ENCODE measurements around the gene SSTR4.

Gene SSTR4

DNA sequence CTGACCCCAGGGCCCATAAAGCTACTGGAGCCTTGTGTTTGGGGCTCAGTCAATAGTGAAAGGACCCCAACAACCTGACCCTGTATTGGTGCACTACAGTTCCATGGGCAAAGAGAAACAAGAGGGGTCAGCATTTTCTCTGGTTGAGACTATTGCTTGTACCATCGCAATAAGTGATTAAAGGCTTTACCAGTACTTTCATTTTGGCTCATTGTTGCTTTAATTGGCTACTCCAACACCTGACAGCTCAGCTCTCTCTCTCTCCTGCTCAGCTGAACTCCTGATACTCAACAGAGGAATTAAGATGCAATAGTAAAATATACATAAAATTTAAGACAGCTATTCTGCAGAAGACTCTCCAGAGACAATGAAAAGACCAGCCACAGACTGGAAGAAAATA is 33.2 kb downstream of the SSTR4 start:
- ATAC-seq = no peak

DNA sequence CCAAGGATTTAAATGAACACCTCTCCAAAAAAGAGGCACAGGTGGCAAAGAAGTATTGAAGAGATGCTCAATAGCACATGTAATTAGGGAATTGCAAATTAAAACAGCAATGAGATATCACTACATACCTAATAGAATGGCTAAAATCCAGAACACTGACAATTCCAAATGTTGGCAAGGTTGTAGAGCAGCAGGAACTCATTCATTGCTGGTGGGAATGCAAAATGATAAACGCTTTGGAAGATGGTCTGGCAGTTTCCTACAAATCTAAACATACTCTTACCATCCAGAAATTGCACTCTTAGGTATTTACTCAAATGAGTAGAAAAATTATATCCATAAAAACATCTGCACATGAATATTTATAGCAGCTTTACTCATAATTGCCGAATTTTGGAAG is 34.0 kb downstream of the SSTR4 start:
- ATAC-seq = no peak

DNA sequence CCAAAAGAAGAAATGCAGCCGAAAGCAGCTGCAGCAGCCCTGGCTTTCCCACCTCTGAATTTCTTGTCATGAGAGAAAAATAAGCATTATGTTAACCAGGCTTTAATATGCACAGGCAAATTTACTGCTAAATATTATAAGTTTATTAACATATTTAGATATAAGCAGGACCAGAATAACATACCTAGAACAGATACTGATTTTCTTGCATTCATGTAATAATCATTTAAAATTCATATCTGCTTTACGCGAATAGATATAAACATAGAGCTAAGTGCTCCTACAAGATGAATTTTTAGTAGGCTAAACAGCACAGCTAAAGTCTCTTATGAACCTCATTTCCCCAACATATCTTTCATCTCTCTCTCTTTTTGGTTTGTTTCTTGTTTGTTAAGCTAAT is 36.3 kb downstream of the SSTR4 start:
- no peak for ATAC-seq

DNA sequence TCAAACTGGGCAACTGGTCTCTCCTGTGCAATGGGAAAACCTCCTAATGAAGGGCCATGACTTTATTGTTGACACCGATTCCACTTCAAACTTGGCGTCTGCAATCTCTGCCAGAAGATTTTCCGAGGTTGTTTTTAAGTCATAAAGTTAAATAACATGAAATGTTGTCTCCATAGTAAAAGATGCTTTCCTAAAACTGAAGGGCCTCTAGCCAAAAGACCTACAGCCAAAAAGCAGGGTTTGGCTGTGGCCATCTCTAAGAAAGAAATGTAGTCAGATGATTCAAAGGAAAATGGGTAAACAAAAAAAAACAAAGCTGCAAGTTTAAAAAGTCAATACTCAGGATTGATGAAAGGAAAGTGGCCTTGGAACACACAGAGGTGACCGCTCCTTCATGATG is 36.9 kb downstream of the SSTR4 start:
- no peak for ATAC-seq

DNA sequence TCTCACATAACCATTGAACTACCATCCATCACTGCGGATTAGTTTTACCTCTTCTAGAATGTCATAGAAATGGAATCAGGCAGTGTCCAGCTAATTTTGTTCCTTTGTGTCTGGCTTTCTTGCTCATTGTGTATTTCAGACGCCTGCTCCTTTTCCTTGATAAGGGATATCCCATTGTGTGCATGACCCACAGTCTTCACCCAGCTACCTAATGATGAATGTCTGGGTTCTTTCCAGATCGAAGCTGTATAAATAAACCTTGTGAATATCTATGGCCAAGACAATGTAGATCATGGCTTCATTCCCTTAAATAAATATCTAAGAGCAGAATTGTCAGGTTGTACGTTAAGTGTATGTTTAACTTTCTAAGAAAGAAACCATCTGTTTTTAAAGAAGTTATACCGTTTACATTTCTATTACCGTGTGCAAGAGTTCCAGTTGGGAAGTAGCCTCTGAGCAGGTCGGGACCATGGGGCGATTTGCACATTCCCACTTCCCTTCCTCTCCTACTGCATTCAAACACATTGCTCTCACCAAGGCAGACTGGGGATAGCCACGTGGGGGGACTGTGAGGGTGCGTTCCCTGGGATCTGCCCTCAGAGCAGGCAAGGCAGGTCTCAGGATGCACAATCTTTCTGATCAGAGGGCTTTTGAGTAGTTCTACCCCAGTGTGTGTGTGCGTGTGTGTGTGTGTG is 37.9 kb downstream of the SSTR4 start:
- no peak for ATAC-seq

DNA sequence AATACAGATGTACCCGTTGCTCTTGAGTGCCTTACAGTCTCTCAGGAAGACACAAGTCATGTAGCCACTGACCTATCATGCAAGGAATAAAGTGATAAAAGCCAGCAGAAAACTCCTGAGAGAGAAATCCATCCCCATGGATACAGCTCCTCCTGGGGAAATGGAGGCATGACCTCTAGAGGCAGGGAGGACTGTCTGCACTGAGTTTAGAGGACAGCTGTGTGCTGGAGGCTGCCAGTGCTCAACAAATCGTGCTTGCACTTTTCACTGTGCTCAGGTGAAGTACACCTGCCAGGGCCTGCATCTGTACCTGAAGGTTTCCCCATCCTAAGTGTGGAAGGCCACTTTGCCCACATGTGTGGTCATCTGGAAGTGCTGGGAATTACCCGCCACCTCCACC is 38.9 kb downstream of the SSTR4 start:
- no peak for ATAC-seq

DNA sequence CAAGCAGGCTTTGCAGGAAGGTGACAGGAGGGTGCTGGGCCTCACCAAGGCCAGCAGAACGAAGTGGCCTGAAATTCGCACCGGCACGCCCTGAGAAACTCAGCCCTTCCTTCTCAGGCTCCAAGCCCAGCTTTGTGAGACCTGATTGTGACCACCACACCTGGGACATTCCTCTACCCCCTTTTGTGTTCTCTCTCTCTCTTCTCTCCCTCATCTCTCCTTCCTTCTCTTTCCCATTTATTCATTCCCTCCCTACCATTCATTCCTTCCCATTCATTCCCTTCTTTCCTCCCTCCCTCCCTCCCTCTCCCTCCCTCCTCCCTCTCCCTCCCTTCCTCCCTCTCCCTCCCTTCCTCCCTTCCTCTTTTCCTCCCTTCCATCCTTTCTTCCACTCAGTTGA is 42.2 kb downstream of the SSTR4 start:
- ATAC-seq = no peak

DNA sequence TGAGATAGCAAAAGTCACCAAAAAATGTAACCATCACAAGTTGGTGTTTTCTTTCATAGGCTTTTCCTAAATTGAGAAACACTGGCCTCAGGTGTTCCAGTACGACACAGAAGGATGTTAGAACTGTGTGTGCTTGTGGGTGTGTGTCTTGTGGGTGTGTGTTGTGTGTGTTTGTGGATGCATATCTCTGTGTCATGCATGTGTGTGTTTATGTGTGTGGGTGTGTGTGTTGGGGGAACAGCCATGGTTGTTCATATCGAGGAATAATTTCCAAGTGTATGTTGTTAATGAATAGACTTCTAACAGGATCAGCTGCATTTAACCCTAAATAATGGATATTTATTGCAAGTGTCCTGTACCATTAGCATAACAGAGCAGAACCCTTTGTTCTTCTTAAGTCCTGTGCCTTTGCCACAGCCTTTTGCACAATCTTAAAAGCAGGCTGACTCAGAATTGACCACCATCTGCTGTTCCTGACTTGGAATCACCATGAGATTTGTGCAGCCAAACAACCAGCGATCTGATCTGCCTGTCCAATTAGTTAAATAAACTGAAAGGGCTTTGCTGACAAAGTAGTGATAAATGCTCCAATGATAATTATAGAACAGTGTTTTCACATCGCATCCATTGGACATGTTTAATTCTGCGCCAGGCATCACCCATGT is 43.4 kb downstream of the SSTR4 start:
- no peak for ATAC-seq

DNA sequence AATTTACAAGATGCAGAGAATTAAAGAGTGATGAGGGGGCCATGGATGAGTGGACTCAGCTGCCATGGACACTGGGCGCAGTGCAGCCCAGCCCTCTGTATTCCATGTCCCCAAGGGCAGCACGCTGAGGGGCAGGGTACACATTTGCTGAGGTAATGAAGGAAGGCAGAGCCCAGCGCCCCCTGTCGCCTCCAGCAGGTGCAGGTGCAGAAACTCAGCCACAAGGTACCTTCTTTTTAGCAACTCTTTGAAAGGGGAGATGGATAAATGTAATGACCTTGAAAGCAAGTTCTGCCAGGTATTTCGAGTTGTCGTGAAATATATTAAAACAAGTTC is 43.9 kb downstream of the SSTR4 start:
- no peak for ATAC-seq

DNA sequence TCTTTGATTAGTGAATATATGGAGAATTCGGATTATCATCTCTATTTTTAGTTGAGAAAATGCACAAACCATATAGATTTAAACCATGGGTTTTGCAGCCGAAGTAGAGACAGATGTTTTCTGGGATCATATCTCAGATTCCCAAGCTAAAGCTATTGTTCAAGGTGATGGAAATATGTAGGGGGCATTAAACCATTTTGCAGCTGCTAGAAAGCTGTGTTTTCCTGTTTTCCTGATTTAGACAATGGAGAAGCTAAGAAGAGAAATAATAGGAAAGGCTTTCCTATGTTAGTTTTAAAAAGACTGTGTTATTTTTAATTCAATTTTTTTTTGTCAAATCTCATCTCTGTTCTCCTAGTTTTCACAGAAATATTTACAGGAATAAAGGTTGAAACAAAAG is 44.8 kb downstream of the SSTR4 start:
- ATAC-seq = no peak

DNA sequence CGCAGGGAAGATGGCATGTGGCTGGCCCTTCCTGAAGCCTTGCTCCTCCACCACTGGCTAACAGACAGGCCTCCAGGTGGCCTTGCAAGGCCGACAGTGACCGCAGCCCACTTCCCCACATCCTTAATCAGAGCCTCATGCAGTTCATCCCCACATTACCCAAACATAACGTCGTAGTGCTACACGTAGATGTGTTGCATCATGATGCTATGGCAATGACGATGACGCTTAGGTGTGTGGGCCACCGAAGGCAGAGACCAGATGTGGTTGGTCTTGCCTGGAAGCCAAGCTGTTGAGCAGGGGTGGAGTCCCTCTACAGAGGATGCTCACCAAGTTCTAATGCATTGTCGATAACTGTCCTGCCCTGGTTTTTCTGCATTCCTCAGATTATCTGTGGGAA is 45.4 kb downstream of the SSTR4 start:
- ATAC-seq = no peak

DNA sequence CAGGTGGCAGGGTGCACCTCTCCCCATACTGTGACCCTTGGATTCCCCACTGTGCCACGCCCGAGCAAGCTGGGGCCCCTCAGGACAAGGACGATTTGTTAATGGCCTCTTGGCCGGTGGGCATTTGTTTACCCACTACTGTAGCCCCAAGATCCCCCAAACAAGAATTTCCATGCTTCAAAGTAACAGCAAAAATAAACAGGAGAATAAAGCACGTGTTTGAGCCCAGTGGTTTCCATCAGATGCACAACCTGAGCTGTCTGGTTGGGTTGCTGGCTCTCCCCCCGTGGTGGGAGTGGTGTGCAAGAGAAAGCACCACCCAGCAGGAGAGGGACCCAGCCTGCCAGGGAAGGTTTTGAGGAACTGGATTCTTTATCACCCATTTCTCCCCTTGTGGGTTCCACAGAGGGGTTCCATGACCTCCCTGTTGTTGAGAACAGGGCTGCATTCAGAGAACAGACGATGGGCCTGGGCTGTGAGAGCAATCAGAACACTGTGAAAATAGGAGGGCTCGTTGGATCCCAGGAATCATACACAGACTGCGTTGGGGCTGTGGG is 46.2 kb downstream of the SSTR4 start:
- ATAC-seq = no peak

DNA sequence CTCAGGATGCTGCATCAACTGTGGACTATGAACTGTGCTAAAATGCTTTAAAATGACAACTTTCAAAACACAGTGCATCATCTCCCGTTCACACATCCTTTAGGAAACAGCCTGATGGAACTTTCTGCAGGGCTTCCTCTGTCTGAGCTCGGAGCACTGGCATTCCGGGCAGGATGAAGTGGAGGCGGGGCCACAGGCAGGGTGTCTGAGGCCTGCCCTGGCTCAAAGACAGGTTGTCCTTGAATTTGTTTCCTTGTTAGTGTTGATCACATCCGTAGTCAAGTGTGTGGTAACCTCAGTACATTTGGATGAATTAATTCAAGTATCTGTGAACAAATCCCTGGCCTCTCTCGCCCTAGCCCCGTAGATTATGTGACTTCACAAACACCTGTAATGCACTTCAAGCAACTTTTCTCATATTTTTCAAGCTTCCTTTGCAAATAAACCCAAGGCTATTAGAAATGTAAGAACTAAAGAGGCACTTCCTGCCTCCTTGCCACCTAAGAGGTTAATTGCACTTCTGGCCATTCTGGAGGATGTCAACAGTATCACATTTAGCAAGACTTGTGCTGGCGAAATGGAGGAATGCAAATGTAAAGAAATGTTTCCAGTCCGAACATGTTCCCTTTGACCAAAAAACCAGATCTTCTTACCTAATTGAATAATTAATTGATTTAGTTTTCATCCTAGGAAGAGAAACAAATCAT is 47.9 kb downstream of the SSTR4 start:
- no peak for ATAC-seq

DNA sequence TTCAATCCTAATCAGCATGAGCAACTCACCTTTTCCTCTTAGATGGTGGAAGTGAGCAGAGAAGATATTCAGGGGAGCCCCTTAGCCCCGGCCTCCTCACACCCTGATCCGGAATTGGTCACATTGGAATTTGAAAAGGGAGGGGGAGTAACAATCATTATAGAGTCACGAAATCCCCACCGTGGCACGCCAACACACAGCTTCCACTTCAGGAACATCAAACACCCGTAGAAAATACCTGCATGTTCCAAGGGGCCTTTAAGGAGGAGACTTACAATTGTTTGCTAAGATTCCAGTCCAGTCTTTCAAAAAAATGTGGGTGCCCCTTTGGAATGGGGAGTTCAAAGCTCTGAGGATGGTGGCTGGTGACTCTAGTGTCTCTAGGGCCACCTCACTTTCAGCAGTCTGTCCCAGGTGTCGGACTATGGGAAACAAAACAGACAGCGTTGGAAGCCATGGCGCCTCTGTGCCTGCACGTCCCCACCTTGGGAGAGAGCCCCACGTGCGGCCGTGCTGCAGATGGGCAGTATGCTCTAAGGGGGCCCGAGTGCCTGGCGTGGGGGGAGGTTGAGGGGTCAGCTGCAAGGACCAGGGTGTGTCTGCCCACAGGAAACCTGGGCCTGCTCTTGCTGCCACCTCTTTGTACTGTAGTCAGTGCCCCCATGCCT is 48.6 kb downstream of the SSTR4 start:
- no peak for ATAC-seq

DNA sequence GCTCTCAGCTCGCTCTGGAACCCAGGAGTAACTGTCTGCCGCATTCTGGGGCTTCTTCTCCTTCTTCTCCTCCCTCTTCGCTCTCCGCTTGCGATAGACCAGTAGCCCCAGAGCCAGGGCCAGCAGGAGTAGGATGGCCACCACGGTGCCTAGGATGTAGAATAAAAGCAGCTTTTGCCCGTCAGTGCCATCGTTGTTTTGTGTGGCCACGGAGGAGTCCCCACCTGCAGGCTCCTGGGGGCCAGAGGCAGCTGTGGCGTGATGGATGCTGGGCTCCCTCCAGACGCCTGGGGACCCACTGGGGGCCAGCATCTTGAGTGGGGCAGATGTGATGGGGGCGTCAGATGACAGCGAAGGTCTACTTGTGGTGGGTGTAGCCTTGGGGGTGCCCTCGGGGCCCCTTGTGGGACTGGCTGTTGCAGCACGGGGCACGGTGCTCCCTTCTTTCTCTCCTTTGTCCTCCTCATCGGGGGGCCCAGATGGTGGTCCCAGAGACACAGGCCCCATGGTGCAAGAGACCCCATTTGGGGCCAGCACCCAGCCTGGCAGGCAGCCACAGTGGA is 49.3 kb downstream of the SSTR4 start:
- no peak for ATAC-seq

DNA sequence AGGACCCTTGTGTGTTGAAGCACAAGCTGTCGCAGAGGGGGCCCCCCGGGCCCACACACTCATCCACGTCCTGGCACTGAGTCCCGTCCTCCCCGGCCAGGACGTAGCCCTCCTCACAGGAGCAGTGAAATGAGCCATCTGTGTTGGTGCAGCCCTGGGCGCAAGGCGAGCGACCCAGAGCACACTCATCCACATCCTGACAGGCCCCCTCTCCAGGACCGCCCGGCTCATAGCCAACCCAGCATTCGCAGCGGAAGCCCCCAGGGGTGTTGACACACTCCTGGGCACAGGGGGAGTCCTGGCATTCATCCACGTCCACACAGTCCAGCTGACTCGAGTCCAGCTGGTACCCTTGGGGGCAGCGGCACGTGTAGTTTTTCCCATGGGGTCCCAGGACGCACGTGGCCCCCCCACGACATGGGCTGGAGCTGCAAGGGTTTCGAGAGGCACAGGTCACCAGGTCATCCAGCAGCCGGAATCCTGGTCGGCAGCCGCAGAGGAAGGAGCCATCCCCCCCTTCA is 49.8 kb downstream of the SSTR4 start:
- no peak for ATAC-seq

DNA sequence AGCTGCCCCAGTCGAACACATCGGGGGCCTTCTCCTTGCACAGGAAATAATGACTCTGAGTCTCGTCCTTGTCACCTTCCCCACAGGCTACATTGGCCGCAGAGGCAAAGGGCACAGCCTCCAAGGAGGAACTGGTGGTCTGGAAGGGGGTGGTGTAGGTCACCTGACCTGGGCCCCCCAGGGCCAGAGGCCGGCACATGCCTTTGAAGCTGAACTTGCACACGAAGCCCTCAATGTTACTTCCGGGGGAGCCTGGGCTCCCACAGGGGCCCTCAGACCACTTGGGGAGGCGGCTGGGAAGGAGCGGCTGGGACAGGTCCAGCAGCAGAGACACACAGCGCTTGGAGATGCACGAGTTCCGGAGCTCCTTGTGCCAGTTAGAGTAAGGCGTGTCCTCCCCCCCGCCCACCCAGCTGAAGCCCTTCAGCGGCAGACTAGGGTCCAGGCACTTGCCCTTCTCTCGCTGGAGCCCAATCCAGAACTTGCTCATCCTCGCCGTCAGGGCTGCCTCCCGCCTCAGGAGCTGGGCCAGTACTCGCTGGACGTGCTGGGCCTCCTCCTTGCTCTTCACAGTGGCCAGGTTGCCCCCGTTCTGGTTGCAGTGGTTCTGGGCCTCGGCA is 50.4 kb downstream of the SSTR4 start:
- no peak for ATAC-seq

DNA sequence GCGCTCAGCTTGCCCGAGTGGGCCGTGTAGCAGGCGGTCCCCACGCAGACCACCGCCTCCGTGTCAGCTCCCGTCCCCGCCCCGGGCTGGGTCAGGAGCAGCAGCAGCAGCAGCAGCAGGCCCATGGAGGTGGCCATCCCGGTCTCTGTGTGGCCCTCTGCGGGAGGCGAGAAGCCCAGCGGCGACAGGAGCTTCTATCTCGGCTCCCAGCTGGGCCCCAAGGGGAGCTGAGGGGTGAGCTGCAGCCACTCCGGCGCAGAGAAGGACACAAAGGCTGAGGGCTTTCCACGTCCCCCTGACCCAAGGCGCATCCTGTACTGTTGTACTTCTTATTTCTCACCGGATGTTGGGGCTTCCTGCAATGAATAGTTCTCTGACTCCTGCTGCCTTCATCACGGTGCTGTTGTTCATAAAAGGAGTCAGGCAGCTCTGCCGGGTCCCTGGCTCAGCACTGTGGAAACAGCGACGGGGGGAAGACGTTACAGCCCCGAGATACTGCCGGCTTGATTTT is 51.0 kb downstream of the SSTR4 start, which contains the start of gene CD93:
Gene CD93 (minus strand): TSS at position 269 of the 511 bp plus-strand sequence. CDS start 132 bp downstream, at position 137.
- ATAC-seq = peak; percentile 72 to 74

DNA sequence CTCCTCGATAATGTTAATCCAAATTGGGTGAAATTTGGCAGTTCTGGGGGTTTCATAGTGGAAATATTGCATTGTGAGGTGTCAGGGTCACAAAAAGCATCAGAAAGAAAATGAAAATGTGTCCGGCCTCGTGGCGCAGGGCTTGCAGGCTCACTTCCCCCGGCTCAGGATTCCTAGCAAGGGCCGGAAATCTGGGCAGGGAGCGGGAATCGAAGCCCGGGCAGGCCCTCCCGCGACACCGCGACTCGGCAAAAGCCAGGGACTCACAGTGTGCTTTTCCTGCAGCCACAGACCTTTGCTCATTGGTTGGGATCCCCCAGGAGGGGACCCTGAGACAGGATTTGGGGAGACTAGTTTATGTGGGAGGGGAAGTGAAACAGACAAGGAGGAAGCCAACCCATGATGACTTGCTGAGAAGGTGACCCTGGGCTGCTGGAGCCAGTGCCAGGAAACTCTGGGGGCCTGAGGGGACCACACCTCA is 51.9 kb downstream of the SSTR4 start:
- no peak for ATAC-seq

DNA sequence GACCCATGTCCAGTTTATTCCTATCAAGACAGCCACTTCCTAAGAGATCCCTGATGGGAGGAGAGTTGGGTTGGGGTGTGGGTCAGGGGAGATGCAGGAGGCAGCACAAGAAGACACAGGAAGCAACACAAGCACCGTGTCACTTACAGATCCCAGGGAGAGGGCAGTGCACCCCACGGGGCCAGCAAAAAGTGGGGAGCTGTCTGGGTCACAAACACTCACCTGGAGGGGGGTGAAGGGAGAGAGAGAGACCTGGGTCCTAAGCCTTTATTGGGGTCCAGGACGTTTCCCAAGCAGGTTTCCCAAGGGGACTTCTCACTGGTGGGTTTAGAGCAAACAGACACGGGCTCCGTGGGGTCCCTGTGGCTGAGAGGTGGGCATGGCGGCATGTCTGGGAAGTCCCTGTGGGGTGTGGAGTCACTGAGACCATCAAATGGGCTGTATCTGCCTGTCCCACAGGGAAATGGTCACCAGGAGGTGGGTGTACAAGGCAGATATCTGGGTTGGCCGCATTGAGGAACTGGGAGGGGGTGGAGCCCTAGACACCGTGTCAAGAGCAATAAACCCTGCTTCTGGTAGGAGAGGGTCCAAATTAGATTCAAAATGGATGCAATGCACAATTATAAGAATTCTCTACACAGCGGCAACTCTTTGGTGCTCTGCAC is 52.6 kb downstream of the SSTR4 start:
- no peak for ATAC-seq
